ENCODE measurements around the gene HLA-A.

GRCh38 chr6:29976253-29976587 is 33.9 kb downstream of the HLA-A start:
- TF ChIP-seq CTCF (IDR thresholded peaks at IDR 0.05) (no peak), POLR2A (IDR thresholded peaks at IDR 0.05; ENCODE audit: low read depth) (no peak)

Measured in esophagus muscularis mucosa (tissue), 3 donors.